Neural cell (in vitro differentiated cells): ENCODE measurements around the gene ANKRD44. TPM values are rescaled to one million over a fixed set of nuclear protein-coding genes. Genes with fewer than 3 reads are reported as not detected.

ENCODE experiments used
- H2AFZ ChIP-seq: fragments of 200-600, 300-800 bp; sonication (generic), shearing (Covaris generic); 2 replicates; pipeline ENCODE4 v1.6.0; 2014; ENCODE audit warnings: low read depth, mild to moderate bottlenecking, antibody characterized with exemption, low read length, moderate library complexity
- H3F3A ChIP-seq: fragments of 200-600 bp; shearing (Covaris generic); 2 replicates; pipeline ENCODE4 v1.6.1; 2016; ENCODE audit warnings: mild to moderate bottlenecking, moderate library complexity, mixed read lengths, antibody characterized with exemption, low read length; ENCODE audit not compliant: insufficient read depth, poor library complexity, severe bottlenecking
- H3K27ac ChIP-seq: fragments of 200-600, 300-800 bp; sonication (generic), shearing (Covaris generic); 2 replicates; pipeline ENCODE4 v1.5.1; 2014; ENCODE audit warnings: mild to moderate bottlenecking, low read length, moderate library complexity
- H3K27me3 ChIP-seq: fragments of 300-800, 200-600 bp; sonication (generic), shearing (Covaris generic); 2 replicates; pipeline ENCODE4 v1.6.0; 2014; ENCODE audit warnings: mild to moderate bottlenecking, low read depth, low read length, moderate library complexity; ENCODE audit not compliant: insufficient read depth
- H3K36me3 ChIP-seq: fragments of 300-800, 200-600 bp; sonication (generic), shearing (Covaris generic); 2 replicates; pipeline ENCODE4 v1.5.1; 2014; ENCODE audit warnings: mild to moderate bottlenecking, antibody characterized with exemption, low read length, moderate library complexity; ENCODE audit not compliant: insufficient read depth
- H3K4me2 ChIP-seq: fragments of 300-800, 200-600 bp; sonication (generic), shearing (Covaris generic); 2 replicates; pipeline ENCODE4 v1.6.0; 2014; ENCODE audit warnings: mild to moderate bottlenecking, low read length
- H3K4me3 ChIP-seq: fragments of 300-800, 200-600 bp; sonication (generic), shearing (Covaris generic); 2 replicates; pipeline ENCODE4 v1.5.1; 2014; ENCODE audit warnings: mild to moderate bottlenecking, low read length, moderate library complexity
- H3K79me2 ChIP-seq: fragments of 200-600 bp; shearing (Covaris generic); replicated peaks from 2 replicates; pipeline ENCODE4 v1.6.0; 2014; ENCODE audit warnings: mild to moderate bottlenecking, low read length, moderate library complexity; ENCODE audit not compliant: insufficient read depth
- H3K9ac ChIP-seq: fragments of 300-800, 200-600 bp; sonication (generic), shearing (Covaris generic); 2 replicates; pipeline ENCODE4 v1.6.1; 2016; ENCODE audit warnings: mild to moderate bottlenecking, low read length, mixed read lengths
- H3K9me2 ChIP-seq: fragments of 200-600 bp; shearing (Covaris generic); 2 replicates; pipeline ENCODE4 v1.6.1; 2016; ENCODE audit warnings: mild to moderate bottlenecking, low read length, mixed read lengths; ENCODE audit not compliant: insufficient read depth
- H3K9me3 ChIP-seq: fragments of 200-600, 300-800 bp; sonication (generic), shearing (Covaris generic); 2 replicates; pipeline ENCODE4 v1.6.1; 2016; ENCODE audit warnings: mild to moderate bottlenecking, mixed run types, low read length, moderate library complexity, mixed read lengths
- H4K20me1 ChIP-seq: fragments of 200-600 bp; shearing (Covaris generic); 2 replicates; pipeline ENCODE4 v1.6.1; 2016; ENCODE audit warnings: mild to moderate bottlenecking, mixed run types; ENCODE audit not compliant: insufficient read depth
- EP300 ChIP-seq: fragments of 450-650 bp; conservative IDR thresholded peaks from 2 replicates; pipeline ENCODE4 v1.6.1; 2014; ENCODE audit warnings: antibody characterized with exemption, mild to moderate bottlenecking, moderate library complexity; ENCODE audit not compliant: poor library complexity, severe bottlenecking
- EZH2 ChIP-seq: fragments of 200-600, 300-800 bp; shearing (Covaris generic), sonication (generic); IDR thresholded peaks from 2 replicates; pipeline ENCODE4 v1.6.1; 2014; ENCODE audit warnings: antibody characterized with exemption, low read length, borderline replicate concordance, mild to moderate bottlenecking; ENCODE audit not compliant: insufficient read depth, poor library complexity, severe bottlenecking
- MXI1 ChIP-seq: fragments of 450-650 bp; conservative IDR thresholded peaks from 2 replicates; pipeline ENCODE4 v1.6.1; 2014; ENCODE audit warnings: antibody characterized with exemption, mild to moderate bottlenecking; ENCODE audit not compliant: poor library complexity, severe bottlenecking
- POLR2AphosphoS5 ChIP-seq: IDR thresholded peaks from 2 replicates; pipeline ENCODE4 v1.6.1; 2012
- RAD21 ChIP-seq: fragments of 450-650 bp; conservative IDR thresholded peaks from 2 replicates; pipeline ENCODE4 v1.6.1; 2014; ENCODE audit warnings: antibody characterized with exemption, mild to moderate bottlenecking, moderate library complexity
- REST ChIP-seq: IDR thresholded peaks from 2 replicates; pipeline ENCODE4 v1.6.1; 2012; ENCODE audit warnings: borderline replicate concordance
- SMC3 ChIP-seq: fragments of 450-650 bp; conservative IDR thresholded peaks from 2 replicates; pipeline ENCODE4 v1.6.1; 2014; ENCODE audit warnings: antibody characterized with exemption, mild to moderate bottlenecking, moderate library complexity; ENCODE audit not compliant: poor library complexity
- TAF1 ChIP-seq: IDR thresholded peaks from 2 replicates; pipeline ENCODE4 v1.6.1; 2012; ENCODE audit warnings: low read depth
- polyA plus RNA-seq: library from polyadenylated mRNA; depleted of rRNA; stranded (reverse); fragments of >200 nt; gene quantifications from 2 replicates; pipeline ENCODE4 v1.2.3, GENCODE V29; 2014
- TF ChIP-seq, protein P1 (sequence below): fragments of 450-650 bp; IDR thresholded peaks from 2 replicates; pipeline ENCODE4 v1.5.1; 2014; ENCODE audit warnings: antibody characterized with exemption, mild to moderate bottlenecking, moderate library complexity; ENCODE audit not compliant: poor library complexity, severe bottlenecking

The ANKRD44 gene
- polyA plus RNA-seq, 1 donor from 2014 or later: 94.3 TPM

GRCh38 chr2:196995757-196996314 lies 314.7 kb downstream of the ANKRD44 start:
- no peak for TF ChIP-seq REST
- no peak for TF ChIP-seq SMC3
- TF ChIP-seq EZH2: no peak
- TF ChIP-seq POLR2AphosphoS5: no peak
- TF ChIP-seq, protein P1, sequence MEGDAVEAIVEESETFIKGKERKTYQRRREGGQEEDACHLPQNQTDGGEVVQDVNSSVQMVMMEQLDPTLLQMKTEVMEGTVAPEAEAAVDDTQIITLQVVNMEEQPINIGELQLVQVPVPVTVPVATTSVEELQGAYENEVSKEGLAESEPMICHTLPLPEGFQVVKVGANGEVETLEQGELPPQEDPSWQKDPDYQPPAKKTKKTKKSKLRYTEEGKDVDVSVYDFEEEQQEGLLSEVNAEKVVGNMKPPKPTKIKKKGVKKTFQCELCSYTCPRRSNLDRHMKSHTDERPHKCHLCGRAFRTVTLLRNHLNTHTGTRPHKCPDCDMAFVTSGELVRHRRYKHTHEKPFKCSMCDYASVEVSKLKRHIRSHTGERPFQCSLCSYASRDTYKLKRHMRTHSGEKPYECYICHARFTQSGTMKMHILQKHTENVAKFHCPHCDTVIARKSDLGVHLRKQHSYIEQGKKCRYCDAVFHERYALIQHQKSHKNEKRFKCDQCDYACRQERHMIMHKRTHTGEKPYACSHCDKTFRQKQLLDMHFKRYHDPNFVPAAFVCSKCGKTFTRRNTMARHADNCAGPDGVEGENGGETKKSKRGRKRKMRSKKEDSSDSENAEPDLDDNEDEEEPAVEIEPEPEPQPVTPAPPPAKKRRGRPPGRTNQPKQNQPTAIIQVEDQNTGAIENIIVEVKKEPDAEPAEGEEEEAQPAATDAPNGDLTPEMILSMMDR: no peak
- no peak for TF ChIP-seq RAD21
- no peak for TF ChIP-seq EP300
- TF ChIP-seq MXI1: no peak
- no peak for TF ChIP-seq TAF1
- Histone ChIP-seq H3K79me2 (no peaks in the 10 kb centered on the region), H3K27ac (no peak overlapping the region), H3K9me2 (no peaks in the 10 kb centered on the region), H3K27me3 (no peaks in the 10 kb centered on the region), H3K4me2 (no peak overlapping the region), H4K20me1 (no peaks in the 10 kb centered on the region), H3K36me3 (no peaks in the 10 kb centered on the region), H3K9ac (no peak overlapping the region), H2AFZ (no peak overlapping the region), H3F3A (no peaks in the 10 kb centered on the region), H3K9me3 (no peaks in the 10 kb centered on the region), H3K4me3 (no peak overlapping the region)

DNA sequence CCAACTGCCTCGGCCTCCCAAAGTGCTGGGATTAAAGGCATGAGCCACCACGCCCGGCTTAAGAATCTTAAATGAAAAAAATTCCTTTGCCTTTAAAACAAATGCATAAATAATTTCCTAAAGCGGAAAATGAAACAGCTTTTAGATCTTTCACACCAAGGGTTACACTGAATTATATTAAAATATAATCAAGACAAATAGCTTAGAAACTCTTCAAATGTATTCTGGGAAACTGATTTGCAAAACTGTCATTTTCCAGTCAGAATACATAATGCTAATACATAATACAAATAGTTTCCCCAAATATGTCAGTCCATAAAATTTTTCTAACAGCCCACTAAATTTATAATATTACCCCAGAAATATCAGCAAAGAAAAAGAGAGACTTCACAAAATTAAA lies 315.8 kb downstream of the ANKRD44 start:
- Histone ChIP-seq H3F3A (no peaks in the 10 kb centered on the region), H4K20me1 (no peaks in the 10 kb centered on the region), H3K9me2 (no peaks in the 10 kb centered on the region), H3K27ac (no peak overlapping the region), H3K9ac (no peak overlapping the region), H2AFZ (no peak overlapping the region), H3K27me3 (no peaks in the 10 kb centered on the region), H3K9me3 (no peaks in the 10 kb centered on the region), H3K79me2 (no peaks in the 10 kb centered on the region), H3K36me3 (no peaks in the 10 kb centered on the region), H3K4me3 (no peak overlapping the region), H3K4me2 (no peak overlapping the region)
- TF ChIP-seq EP300 (no peak), MXI1 (no peak), SMC3 (no peak)
- TF ChIP-seq, protein P1: no peak
